ENCODE measurements around the gene C5orf63.
A peak's percentile ranks its signal among the peaks of the same experiment; 100 is the strongest.
"Not testable (repeated sequence)": the region's sequence is repeated elsewhere in the genome, so short reads cannot be mapped to it uniquely, and the experiment has no call there.

Gene C5orf63

GRCh38 chr5:127070243-127070642 lies 3.1 kb downstream of the C5orf63 start:
- DNase-seq = no peak

GRCh38 chr5:127068493-127069214 lies 4.6 kb downstream of the C5orf63 start:
- DNase-seq = no peak

GRCh38 chr5:127066721-127067120 lies 6.6 kb downstream of the C5orf63 start:
- DNase-seq = no peak

GRCh38 chr5:127064253-127064840 lies 9.0 kb downstream of the C5orf63 start:
- no peak for DNase-seq

GRCh38 chr5:127063257-127063913 lies 9.9 kb downstream of the C5orf63 start:
- no peak for DNase-seq

GRCh38 chr5:127061956-127062355 lies 11.3 kb downstream of the C5orf63 start:
- no peak for DNase-seq

GRCh38 chr5:127061537-127061936 lies 11.8 kb downstream of the C5orf63 start:
- DNase-seq = no peak

GRCh38 chr5:127060470-127060985 lies 12.8 kb downstream of the C5orf63 start:
- DNase-seq = no peak

GRCh38 chr5:127056896-127057295 lies 16.4 kb downstream of the C5orf63 start:
- no peak for DNase-seq

- DNase-seq = no peak
Observed at GRCh38 chr5:127055880-127056653, 17.2 kb downstream of the C5orf63 start.

- not testable (repeated sequence) for DNase-seq
Observed at GRCh38 chr5:127053551-127053950, 19.8 kb downstream of the C5orf63 start.

GRCh38 chr5:127053049-127053448 lies 20.3 kb downstream of the C5orf63 start:
- DNase-seq = no peak

- no peak for DNase-seq
Observed at GRCh38 chr5:127051591-127051990, 21.7 kb downstream of the C5orf63 start.

- DNase-seq = no peak
Observed at GRCh38 chr5:127046343-127047072, 26.8 kb downstream of the C5orf63 start.

- peak in 1 of 2 experiments; percentile 9 for DNase-seq
Observed at GRCh38 chr5:127042593-127042992, 30.7 kb downstream of the C5orf63 start.

GRCh38 chr5:127041571-127041970 lies 31.7 kb downstream of the C5orf63 start:
- no peak for DNase-seq

- no peak for DNase-seq
Observed at GRCh38 chr5:127040796-127041520, 32.3 kb downstream of the C5orf63 start.

- DNase-seq = no peak
Observed at GRCh38 chr5:127038550-127038949, 34.8 kb downstream of the C5orf63 start.

GRCh38 chr5:127031863-127032232 lies 41.5 kb downstream of the C5orf63 start:
- DNase-seq = no peak

- no peak for DNase-seq
Observed at GRCh38 chr5:127031147-127031862, 42.0 kb downstream of the C5orf63 start.

Data from SW 1271 (cell line).